Measurements from ENCODE around the gene AGAP2. TPM values are rescaled to one million over a fixed set of nuclear protein-coding genes. Genes with fewer than 3 reads are reported as not detected.

AGAP2 gene
- total RNA-seq, 3 donors from 2014 or later: 1.3 to 2.7 (median 2.2) TPM

DNA sequence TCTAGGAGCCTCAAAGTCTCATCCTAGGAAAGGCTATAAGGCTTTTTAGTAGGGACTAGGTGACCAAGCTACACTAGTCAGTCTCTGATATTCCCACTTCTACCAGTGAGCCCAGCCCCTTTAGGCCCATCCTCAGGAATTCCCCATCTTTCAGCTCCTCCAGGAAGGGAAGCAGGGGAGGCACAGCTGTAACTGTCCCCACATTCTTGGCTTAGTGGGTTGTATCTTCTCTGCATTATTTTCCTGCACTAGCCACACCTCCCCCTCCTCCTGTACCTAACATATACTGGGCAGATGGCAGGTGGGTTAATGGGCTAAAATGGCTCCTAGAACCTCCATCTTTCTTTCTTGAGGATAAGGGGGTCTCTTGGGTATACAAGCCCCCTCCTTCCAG lies 28.8 kb upstream of the AGAP2 start:
- Histone ChIP-seq H3K4me1 (ENCODE audit: low read depth) (peaks cover 28% of the 10 kb centered on the region), H3K9me3 (no peaks in the 10 kb centered on the region), H3K4me3 (no peak overlapping the region), H3K36me3 (ENCODE audit: low read depth) (no peaks in the 10 kb centered on the region)
- ATAC-seq (no peak), DNase-seq (no peak)
- intact Hi-C loops (cut with DNase I, micrococcal nuclease): no loop called here
- TF ChIP-seq, protein P1, sequence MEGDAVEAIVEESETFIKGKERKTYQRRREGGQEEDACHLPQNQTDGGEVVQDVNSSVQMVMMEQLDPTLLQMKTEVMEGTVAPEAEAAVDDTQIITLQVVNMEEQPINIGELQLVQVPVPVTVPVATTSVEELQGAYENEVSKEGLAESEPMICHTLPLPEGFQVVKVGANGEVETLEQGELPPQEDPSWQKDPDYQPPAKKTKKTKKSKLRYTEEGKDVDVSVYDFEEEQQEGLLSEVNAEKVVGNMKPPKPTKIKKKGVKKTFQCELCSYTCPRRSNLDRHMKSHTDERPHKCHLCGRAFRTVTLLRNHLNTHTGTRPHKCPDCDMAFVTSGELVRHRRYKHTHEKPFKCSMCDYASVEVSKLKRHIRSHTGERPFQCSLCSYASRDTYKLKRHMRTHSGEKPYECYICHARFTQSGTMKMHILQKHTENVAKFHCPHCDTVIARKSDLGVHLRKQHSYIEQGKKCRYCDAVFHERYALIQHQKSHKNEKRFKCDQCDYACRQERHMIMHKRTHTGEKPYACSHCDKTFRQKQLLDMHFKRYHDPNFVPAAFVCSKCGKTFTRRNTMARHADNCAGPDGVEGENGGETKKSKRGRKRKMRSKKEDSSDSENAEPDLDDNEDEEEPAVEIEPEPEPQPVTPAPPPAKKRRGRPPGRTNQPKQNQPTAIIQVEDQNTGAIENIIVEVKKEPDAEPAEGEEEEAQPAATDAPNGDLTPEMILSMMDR (IDR thresholded peaks at IDR 0.05): no peak

DNA sequence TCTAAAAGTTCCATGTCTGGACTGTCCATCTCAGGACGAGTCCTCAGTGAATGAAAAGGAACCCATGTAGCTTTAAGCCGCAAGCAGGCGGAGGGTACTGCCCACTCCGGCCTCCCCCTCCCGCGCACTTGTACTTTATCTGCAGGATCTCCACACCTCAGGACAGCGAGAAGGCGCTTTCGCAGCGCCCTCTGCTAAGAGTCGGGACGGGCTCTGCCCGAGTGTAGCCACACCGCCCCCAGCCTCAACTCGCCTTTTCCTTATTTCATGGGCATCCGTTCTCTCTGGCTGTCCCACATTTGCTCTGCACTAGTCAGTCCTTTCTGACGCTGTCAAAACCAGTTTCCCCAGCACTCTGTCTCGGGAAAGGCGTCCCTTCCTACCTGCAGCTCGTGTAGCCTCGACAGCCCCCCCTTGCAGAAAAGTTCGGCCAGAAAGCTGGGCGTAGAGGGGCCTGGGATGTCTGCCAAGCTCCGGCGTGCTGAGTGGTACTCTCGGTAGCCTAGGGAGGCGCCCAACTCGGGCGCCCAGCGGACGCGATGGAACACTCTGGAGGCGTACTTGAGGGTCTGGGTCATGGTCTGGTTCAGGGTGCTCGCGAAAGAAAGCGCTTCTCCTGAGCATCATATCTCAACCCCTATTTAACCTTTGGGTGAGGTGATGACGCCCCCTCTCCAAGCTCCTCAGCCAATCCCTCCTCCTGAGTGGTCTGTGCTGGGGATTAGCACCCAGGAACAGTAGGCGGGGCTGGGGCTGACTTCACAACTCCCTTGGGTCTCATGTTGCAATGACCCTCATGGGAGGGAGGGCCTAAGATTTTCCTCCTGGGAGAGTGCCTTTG lies 28.1 kb upstream of the AGAP2 start, which contains the start of gene CYP27B1:
Gene CYP27B1 (minus strand): TSS at position 615 of the 841 bp plus-strand sequence. CDS start 37 bp downstream, at position 578.
- intact Hi-C loops (cut with DNase I, micrococcal nuclease): no loop called here
- TF ChIP-seq, protein P1 (IDR thresholded peaks at IDR 0.05): no peak
- peak; percentile 24 for ATAC-seq
- Histone ChIP-seq H3K9me3 (no peaks in the 10 kb centered on the region), H3K36me3 (ENCODE audit: low read depth) (no peaks in the 10 kb centered on the region), H3K4me3 (no peak within 1 kb of the TSS), H3K4me1 (ENCODE audit: low read depth) (peaks cover 28% of the 10 kb centered on the region)
- peak in 2 of 3 donors; percentile 26 to 38 for DNase-seq

DNA sequence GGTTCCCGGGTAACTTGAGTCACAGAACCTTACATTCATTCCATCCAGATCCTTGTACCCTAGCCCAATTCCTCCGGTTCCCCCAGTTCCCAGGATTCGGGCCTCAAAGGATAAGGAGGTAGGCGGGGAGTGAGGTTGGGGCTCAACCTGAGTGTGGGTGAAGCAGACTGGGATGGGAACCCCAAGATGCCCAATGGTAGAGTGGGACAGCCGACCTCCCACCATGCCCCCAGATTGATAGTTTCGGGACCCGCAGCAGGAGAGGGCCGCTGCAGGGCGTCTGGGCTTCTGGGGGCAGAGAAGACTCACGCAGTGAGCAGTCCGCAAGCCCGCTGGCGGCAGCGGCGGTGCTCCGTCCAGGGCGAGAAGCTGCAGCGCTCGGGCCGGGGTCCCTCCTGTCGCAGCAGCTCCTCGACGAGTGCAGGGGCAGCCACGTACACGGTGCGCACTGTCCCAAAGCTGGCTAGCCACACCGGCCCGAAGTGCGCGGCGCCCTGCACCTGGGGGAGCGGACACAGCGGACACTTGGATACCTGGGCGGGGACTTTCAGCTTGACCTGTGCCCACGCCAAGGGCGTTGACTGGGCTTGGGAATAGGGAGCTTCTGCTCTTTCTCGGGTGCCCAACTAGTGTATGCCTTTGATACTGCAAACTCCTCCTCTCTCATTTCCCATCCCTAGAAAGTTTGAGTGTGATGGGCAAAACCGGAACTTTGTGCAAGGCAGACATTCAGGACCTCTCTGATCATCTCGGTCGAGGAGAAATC lies 27.3 kb upstream of the AGAP2 start:
- intact Hi-C loops (cut with DNase I, micrococcal nuclease): no loop called here
- H3K36me3 ChIP-seq (ENCODE audit: low read depth): no peaks in the 10 kb centered on the region
- TF ChIP-seq, protein P1 (IDR thresholded peaks at IDR 0.05): no peak
- H3K4me1 ChIP-seq (ENCODE audit: low read depth): peaks cover 21% of the 10 kb centered on the region
- DNase-seq (peak in 1 of 3 donors; percentile 65), ATAC-seq (peak; percentile 49)
- H3K4me3 ChIP-seq: peak overlapping the region; percentile 1
- H3K9me3 ChIP-seq: no peaks in the 10 kb centered on the region

DNA sequence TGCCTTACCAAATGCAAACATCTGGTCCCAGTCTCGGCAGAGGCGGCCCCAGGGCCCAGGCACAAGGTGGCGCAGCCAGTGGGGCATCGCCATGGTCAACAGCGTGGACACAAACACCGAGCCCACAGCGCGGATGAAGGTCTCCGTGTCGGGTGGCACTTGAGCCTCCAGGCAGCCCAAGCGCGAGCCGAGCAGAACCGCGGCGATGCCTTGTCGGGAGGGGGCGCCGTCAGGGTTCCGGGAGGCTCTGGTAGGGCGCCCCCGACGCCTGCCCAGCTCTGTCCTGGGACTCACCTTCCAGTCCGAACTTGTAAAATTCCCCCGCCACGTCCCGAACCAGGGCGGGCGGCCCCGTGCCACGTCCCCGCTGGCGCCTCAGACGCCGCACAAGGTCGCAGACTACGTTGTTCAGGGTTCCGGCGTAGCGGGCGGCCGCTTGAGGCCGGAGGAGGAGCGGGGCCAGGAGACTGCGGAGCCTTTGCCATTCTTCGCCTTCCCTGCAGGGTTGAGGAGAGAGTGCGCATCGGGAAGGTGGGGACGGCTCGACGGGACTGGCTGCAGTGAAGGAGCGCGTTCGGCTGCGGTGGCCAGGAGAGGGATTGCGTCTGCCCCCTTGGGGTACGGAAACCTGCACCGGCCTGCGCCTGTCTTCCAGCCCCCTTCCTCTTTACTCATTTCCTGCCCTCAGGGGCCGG lies 26.6 kb upstream of the AGAP2 start:
- TF ChIP-seq, protein P1 (IDR thresholded peaks at IDR 0.05): no peak
- ATAC-seq (peak; percentile 75), DNase-seq (peak; percentile 66 to 73 (median 67))
- H3K4me1 ChIP-seq (ENCODE audit: low read depth): peaks cover 20% of the 10 kb centered on the region
- H3K9me3 ChIP-seq: no peaks in the 10 kb centered on the region
- H3K4me3 ChIP-seq: peak overlapping the region; percentile 1
- H3K36me3 ChIP-seq (ENCODE audit: low read depth): no peaks in the 10 kb centered on the region
- intact Hi-C loops (cut with DNase I, micrococcal nuclease): no loop called here

DNA sequence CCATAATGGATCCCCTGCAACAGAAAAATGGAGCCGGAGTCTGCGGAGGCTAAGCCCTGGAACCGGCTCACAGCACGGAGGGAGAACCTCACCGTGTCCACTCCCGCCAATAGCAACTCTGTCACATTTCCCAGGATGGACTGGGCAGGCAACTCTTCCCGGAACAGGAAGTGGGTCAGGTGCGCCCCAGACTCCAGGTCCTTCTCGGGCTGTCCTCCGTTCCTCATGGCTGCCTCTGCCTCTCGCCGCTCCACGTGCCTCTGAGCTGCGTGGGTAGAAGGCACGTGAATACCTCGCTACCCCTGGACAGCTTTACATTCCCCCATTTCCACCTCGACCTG lies 26.1 kb upstream of the AGAP2 start:
- TF ChIP-seq, protein P1 (IDR thresholded peaks at IDR 0.05): no peak
- DNase-seq: peak in 2 of 3 donors; percentile 54 to 69
- intact Hi-C loops (cut with DNase I, micrococcal nuclease): no loop called here
- Histone ChIP-seq H3K4me1 (ENCODE audit: low read depth) (peaks cover 20% of the 10 kb centered on the region), H3K36me3 (ENCODE audit: low read depth) (no peaks in the 10 kb centered on the region), H3K4me3 (no peak overlapping the region), H3K9me3 (no peaks in the 10 kb centered on the region)
- peak; percentile 67 for ATAC-seq

All from mucosa of descending colon (tissue), 3 donors.